ENCODE results near the gene ALDH1L1. TPM values are rescaled to one million over a fixed set of nuclear protein-coding genes. Genes with fewer than 3 reads are reported as not detected.
A peak's percentile ranks its signal among the peaks of the same experiment; 100 is the strongest.

The ALDH1L1 gene
- total and polyA plus RNA-seq, 2 of the 13 experiments (the other 11 are each of a cell fraction or from before 2014, with no cell fraction given): 11.2 to 28.7 TPM

- TF ChIP-seq ZBTB4 (CRISPR knock-in tag; IDR thresholded peaks at IDR 0.05; ENCODE audit: borderline replicate concordance) (0 out of 2 replicates have a peak, but pooled peaks have one; percentile 48), POGZ (CRISPR knock-in tag; IDR thresholded peaks at IDR 0.05) (no peak), E2F1 (CRISPR knock-in tag; IDR thresholded peaks at IDR 0.05) (no peak), YY1 (IDR thresholded peaks at IDR 0.05; ENCODE audit: insufficient read depth, insufficient replicate concordance, low read depth, low read length) (peak; percentile 64), HMGXB4 (CRISPR knock-in tag; IDR thresholded peaks at IDR 0.05; ENCODE audit: borderline replicate concordance in 1 of 2, low read depth in 1 of 2) (peak in 1 of 2 experiments; percentile 43; a peak in 1 of 4 replicates), GATAD2A (CRISPR knock-in tag; IDR thresholded peaks at IDR 0.05) (no peak), SIN3A (IDR thresholded peaks at IDR 0.05; ENCODE audit: borderline replicate concordance, low read depth, low read length) (peak; percentile 24; the same call in 1 of the 2 replicates), ZKSCAN1 (IDR thresholded peaks at IDR 0.05; ENCODE audit: low read length) (no peak), ZNF674 (CRISPR knock-in tag; IDR thresholded peaks at IDR 0.05; ENCODE audit: low read depth) (no peak), UBTF (CRISPR knock-in tag; IDR thresholded peaks at IDR 0.05) (peak; percentile 68), HNF1A (IDR thresholded peaks at IDR 0.05; ENCODE audit: low read depth) (no peak), HNF1A (CRISPR knock-in tag; IDR thresholded peaks at IDR 0.05; ENCODE audit: borderline replicate concordance) (no peak), MXI1 (IDR thresholded peaks at IDR 0.05; ENCODE audit: borderline replicate concordance, low read depth, low read length) (peak; percentile 71; the same call in 1 of the 3 replicates), ZNF207 (IDR thresholded peaks at IDR 0.05; ENCODE audit: borderline replicate concordance) (no peak)
These were observed at the start of gene ALDH1L1 (continued) for GRCh38 chr3:126180477-126181397.

Measured in HepG2 (cell line).